ENCODE measurements around the gene GPX3. TPM values are rescaled to one million over a fixed set of nuclear protein-coding genes. Genes with fewer than 3 reads are reported as not detected.

Gene GPX3
- total and polyA plus RNA-seq, 12 donors = 208 to 1,234 (median 702) TPM

DNA sequence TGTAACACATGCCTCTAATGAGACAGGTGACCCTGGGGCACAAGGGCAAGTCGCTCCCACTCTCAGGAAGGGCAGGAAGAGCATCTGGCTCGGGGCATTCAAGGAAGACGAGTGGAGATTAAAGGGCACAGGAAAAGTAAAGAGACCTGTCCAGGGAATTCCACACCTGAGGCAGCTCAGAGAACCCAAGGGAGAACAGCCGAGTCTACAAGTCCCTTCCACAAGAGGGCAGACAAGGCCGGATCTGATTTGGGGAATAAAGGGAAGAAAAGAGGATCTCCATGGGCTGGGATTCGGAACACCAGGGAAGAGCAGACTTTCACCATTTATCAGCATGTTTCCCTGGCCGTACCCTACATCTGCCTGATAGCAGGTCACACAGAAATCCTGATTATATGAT is 28.1 kb downstream of the GPX3 start:
- no peak for DNase-seq
- H3K4me1 ChIP-seq = peaks cover 6 to 29% (median 9%) of the 10 kb centered on the region in 9 donors
- peaks cover 0 to 100% (median 48%) of the 10 kb centered on the region in 9 donors for H3K36me3 ChIP-seq
- WGBS, 2 donors = 67 to 76% methylated on average over 7 of the region's 7 CpGs
- TF ChIP-seq, protein P1, sequence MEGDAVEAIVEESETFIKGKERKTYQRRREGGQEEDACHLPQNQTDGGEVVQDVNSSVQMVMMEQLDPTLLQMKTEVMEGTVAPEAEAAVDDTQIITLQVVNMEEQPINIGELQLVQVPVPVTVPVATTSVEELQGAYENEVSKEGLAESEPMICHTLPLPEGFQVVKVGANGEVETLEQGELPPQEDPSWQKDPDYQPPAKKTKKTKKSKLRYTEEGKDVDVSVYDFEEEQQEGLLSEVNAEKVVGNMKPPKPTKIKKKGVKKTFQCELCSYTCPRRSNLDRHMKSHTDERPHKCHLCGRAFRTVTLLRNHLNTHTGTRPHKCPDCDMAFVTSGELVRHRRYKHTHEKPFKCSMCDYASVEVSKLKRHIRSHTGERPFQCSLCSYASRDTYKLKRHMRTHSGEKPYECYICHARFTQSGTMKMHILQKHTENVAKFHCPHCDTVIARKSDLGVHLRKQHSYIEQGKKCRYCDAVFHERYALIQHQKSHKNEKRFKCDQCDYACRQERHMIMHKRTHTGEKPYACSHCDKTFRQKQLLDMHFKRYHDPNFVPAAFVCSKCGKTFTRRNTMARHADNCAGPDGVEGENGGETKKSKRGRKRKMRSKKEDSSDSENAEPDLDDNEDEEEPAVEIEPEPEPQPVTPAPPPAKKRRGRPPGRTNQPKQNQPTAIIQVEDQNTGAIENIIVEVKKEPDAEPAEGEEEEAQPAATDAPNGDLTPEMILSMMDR (IDR thresholded peaks at IDR 0.05) = peak in 2 of 9 donors; percentile 12 to 13
- ATAC-seq = no peak
- H3K4me3 ChIP-seq = no peak overlapping the region
- H3K9me3 ChIP-seq = no peaks in the 10 kb centered on the region
- H3K27me3 ChIP-seq = no peaks in the 10 kb centered on the region
- intact Hi-C loops (cut with DNase I) = loop anchor here in 7 of 10 donors (1.0 to 5.0 kb wide), 5 partner anchors 45 to 189 kb away; partner anchors contain the start of gene ANXA6 (in 1 of the 7)
- no peak overlapping the region for H3K27ac ChIP-seq

- no peak overlapping the region for H3K4me3 ChIP-seq
- H3K36me3 ChIP-seq = peaks cover 0 to 100% (median 52%) of the 10 kb centered on the region in 9 donors
- ATAC-seq = peak; percentile 77 to 90 (median 84)
- H3K9me3 ChIP-seq = no peaks in the 10 kb centered on the region
- TF ChIP-seq, protein P1 (IDR thresholded peaks at IDR 0.05) = peak; percentile 69 to 94 (median 88)
- no peaks in the 10 kb centered on the region for H3K27me3 ChIP-seq
- intact Hi-C loops (cut with DNase I) = loop anchor here in 8 of 10 donors (1.0 to 10.0 kb wide), 8 partner anchors 50 to 186 kb away; no protein-coding TSS in a partner anchor
- peaks cover 6 to 45% (median 15%) of the 10 kb centered on the region in 9 donors for H3K4me1 ChIP-seq
- WGBS, 2 donors = 67% methylated on average over 6 of the region's 6 CpGs
- H3K27ac ChIP-seq = peak overlapping the region in 6 of 10 donors; percentile 27 to 54 (median 40)
- DNase-seq = peak; percentile 81 to 88
Observed at GRCh38 chr5:151051066-151051930, 30.9 kb downstream of the GPX3 start.

DNA sequence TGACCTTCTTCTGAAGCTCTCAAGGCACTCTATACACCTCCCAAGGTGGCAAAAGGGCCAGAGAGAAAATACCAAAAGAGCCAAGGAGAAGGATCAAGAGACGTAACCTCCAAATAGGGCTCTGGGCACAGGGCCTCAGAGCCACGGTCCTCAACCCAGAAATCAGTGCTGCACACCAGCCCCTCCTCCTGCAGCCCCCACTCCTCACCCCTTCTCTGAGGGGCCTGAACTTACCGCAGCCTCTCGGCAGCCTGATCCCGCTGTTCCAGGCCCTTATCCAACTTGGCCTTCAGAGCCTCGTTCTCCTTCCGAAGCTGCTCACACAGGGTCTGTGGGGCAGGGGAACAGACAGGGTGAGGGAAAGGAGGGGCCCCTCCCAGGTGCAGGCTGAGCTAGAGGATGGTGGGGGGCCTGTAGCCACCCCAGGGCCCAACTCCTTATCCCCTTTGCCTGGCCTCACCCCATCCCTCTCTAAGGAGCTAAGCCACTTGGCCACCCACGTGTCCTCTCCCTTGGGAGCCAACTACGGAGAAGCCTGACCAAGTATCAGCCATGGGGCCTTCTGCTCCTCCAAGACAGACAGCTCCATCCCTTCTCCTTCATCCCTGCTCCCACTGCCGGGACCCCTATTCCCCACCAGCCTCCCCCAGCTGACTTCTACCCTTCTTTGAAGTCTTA is 31.7 kb downstream of the GPX3 start:
- no peak overlapping the region for H3K4me3 ChIP-seq
- H3K9me3 ChIP-seq = no peaks in the 10 kb centered on the region
- TF ChIP-seq, protein P1 (IDR thresholded peaks at IDR 0.05) = peak in 2 of 9 donors; percentile 1 to 7
- peaks cover 0 to 100% (median 54%) of the 10 kb centered on the region in 9 donors for H3K36me3 ChIP-seq
- ATAC-seq (peak in 7 of 8 donors; percentile 2 to 44 (median 23)), DNase-seq (peak in 1 of 2 donors; percentile 22)
- H3K27me3 ChIP-seq = no peaks in the 10 kb centered on the region
- 55 to 59% methylated on average over 10 of the region's 10 CpGs for WGBS, 2 donors
- peak overlapping the region in 8 of 10 donors; percentile 27 to 54 (median 40) for H3K27ac ChIP-seq
- peaks cover 6 to 53% (median 15%) of the 10 kb centered on the region in 9 donors for H3K4me1 ChIP-seq
- intact Hi-C loops (cut with DNase I) = loop anchor here (1.0 to 10.0 kb wide), 10 partner anchors 51 to 185 kb away; no protein-coding TSS in a partner anchor

DNA sequence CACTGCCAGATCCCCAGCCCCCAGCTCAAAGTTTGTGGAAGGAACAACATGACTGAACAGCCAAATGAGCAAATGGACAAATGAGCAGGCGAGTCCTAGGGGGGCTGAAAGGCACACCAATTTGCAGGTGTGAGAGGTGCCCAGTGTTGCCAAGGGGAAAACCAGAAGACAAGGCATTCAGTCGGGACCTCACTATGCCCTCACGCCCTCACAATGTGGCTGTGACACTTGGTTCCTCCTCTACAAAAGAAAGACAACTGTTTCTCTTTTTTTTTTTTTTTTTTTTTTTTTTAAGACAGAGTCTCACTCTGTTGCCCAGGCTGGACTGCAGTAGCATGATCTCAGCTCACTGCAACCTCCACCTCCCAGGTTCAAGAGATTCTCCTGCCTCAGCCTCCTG is 32.4 kb downstream of the GPX3 start:
- Histone ChIP-seq H3K27ac (peak overlapping the region in 2 of 10 donors; percentile 46 to 54), H3K27me3 (no peaks in the 10 kb centered on the region), H3K36me3 (peaks cover 0 to 100% (median 57%) of the 10 kb centered on the region in 9 donors), H3K4me1 (peaks cover 6 to 59% (median 15%) of the 10 kb centered on the region in 9 donors), H3K9me3 (no peaks in the 10 kb centered on the region), H3K4me3 (no peak overlapping the region)
- DNase-seq (no peak), ATAC-seq (no peak)
- TF ChIP-seq, protein P1 (IDR thresholded peaks at IDR 0.05) = no peak
- WGBS, 2 donors = 86 to 88% methylated on average over 3 of the region's 3 CpGs
- intact Hi-C loops (cut with DNase I) = loop anchor here in 6 of 10 donors (2.0 to 10.0 kb wide), 6 partner anchors 62 to 184 kb away; no protein-coding TSS in a partner anchor

Data from heart right ventricle (tissue), 16 donors.